Upper lobe of left lung (tissue), 4 donors: Measurements from ENCODE around the gene EVA1A.

Experiments
- EP300 ChIP-seq, 4 donors: sonication (generic); formaldehyde crosslinking; IDR thresholded peaks; one replicate each; pipeline ENCODE4 v1.5.1; 2017; ENCODE audit warnings: antibody characterized with exemption in 4 of 4, control low read depth in 2 of 4
- POLR2A ChIP-seq, 4 donors: fragments of 450-650 bp; IDR thresholded peaks; one replicate each; pipeline ENCODE4 v1.5.1; 2016 to 2017; ENCODE audit warnings: antibody characterized with exemption in 4 of 4, mild to moderate bottlenecking in 2 of 4
- POLR2AphosphoS5 ChIP-seq, 2 donors: sonication (generic); formaldehyde crosslinking; IDR thresholded peaks; one replicate each; pipeline ENCODE4 v1.5.1; 2017; ENCODE audit warnings: antibody characterized with exemption in 2 of 2
- TF ChIP-seq, protein P1 (sequence below), 6 experiments: fragments of 450-650 bp in 4 of 6; fragments of 200-600 bp in 2 of 6; sonication (generic) in 2 of 6; IDR thresholded peaks; one replicate each; pipeline ENCODE4 v1.5.1; 2016 to 2019; ENCODE audit warnings: antibody characterized with exemption in 6 of 6

DNA sequence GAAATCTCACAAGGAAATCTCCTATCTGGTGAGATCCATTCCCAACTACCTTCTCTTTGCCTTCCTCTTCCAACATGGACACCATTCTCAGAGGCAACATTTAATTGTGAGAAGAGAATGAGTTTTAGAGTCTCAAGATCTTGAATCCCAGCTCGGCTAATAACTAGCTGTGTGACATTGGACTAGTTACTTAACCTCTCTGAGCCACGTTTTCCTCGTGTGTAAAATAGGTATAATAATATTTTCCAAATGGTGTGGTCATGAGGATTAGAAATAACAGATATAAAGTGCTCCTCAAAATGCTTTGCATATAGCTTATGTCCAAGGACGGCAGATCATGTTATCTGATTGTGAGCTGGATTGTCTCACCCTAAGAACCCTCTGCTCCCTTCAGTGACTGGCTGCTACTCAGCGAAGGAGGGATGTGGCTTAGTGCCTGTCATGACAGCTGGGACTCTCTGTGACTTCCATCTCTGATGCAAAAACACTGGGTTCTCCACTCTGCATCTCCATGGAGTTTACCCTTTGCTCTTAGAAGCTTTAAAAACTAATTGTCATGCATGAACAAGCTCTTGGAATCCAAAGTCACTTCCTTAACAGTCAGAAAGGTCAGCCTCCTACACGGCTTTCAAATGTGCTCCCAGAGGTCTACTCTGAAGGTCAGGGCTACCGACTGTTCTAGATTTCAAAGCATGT, 47.4 kb upstream of the EVA1A start:
- TF ChIP-seq, protein P1, sequence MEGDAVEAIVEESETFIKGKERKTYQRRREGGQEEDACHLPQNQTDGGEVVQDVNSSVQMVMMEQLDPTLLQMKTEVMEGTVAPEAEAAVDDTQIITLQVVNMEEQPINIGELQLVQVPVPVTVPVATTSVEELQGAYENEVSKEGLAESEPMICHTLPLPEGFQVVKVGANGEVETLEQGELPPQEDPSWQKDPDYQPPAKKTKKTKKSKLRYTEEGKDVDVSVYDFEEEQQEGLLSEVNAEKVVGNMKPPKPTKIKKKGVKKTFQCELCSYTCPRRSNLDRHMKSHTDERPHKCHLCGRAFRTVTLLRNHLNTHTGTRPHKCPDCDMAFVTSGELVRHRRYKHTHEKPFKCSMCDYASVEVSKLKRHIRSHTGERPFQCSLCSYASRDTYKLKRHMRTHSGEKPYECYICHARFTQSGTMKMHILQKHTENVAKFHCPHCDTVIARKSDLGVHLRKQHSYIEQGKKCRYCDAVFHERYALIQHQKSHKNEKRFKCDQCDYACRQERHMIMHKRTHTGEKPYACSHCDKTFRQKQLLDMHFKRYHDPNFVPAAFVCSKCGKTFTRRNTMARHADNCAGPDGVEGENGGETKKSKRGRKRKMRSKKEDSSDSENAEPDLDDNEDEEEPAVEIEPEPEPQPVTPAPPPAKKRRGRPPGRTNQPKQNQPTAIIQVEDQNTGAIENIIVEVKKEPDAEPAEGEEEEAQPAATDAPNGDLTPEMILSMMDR (IDR thresholded peaks at IDR 0.05), result no peak
- no peak for TF ChIP-seq POLR2A (IDR thresholded peaks at IDR 0.05)
- TF ChIP-seq POLR2AphosphoS5 (IDR thresholded peaks at IDR 0.05), result no peak
- no peak for TF ChIP-seq EP300 (IDR thresholded peaks at IDR 0.05)
